A549 treated with CORT108297 at 1 μM for 4 hours (cell line): Measurements from ENCODE around the gene NKD2. TPM values are rescaled to one million over a fixed set of nuclear protein-coding genes. Genes with fewer than 3 reads are reported as not detected.

Experiments
- total RNA-seq: library from RNA; stranded (reverse); fragments of 200-300 nt; extraction: Qiagen RNA extraction; gene quantifications from 5 replicates; pipeline ENCODE4 v1.2.3, GENCODE V29; 2022

NKD2 gene, protein sequence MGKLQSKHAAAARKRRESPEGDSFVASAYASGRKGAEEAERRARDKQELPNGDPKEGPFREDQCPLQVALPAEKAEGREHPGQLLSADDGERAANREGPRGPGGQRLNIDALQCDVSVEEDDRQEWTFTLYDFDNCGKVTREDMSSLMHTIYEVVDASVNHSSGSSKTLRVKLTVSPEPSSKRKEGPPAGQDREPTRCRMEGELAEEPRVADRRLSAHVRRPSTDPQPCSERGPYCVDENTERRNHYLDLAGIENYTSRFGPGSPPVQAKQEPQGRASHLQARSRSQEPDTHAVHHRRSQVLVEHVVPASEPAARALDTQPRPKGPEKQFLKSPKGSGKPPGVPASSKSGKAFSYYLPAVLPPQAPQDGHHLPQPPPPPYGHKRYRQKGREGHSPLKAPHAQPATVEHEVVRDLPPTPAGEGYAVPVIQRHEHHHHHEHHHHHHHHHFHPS
- 13.7 to 19.1 TPM (median 18.3 TPM) in 5 replicates for total RNA-seq

DNA sequence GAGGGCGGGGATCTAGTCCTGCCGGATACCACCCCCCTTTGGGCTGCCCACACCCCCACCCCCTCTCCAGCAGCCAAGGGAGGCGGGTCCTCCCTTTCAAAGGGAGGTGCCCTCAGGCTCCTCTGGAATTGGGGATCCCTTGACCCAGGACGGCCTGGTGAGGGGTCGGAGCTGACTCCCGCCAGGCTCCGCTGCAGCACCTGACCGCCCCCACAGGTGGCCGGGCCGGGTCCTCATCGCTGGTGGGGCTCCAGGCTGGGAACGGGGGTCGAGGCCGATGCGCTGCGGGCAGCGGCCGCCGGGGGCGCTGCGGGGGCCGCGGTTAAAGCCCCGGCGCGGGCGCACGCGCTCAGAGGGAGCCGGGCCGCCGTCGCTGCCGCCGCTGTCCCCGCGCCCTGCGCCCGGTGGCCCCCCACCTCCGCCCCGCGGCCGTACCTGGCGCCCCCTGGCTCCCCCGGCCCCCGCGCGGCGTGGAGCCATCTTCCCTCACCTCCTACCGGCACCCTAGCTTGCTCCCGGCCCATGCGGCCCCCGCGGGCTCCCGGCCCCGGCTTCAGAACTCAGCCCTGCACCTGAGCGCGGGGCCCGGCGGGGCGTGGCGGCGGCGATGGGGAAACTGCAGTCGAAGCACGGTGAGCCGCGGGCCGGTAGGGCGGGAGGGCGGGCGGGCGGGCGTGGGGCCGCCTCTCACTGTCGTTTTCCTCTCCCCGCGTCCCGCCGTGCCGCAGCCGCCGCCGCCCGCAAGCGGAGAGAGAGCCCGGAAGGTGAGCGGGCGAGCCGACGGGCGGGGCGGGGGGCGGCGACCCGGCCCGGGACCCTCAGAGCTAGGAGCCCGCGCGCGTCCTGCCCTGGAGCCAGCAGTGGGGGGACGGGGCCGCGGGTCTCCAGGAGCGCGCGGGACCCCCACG, at the start of gene NKD2:
Gene NKD2, plus strand, starts transcription at position 352 of the 908 bp plus-strand sequence. Its CDS starts 256 bp downstream, at position 608.

Other genes with a start within 250 kb of the NKD2 start
- gene ZDHHC11B, start 224.1 kb upstream of the NKD2 start, total RNA-seq, result 0.83 to 1.7 TPM (median 1.2 TPM) in 5 replicates
- gene ZDHHC11, start 157.8 kb upstream of the NKD2 start, total RNA-seq, result 14.5 to 21.3 TPM (median 17.1 TPM) in 5 replicates
- gene BRD9, start 116.0 kb upstream of the NKD2 start, total RNA-seq, result 35.2 to 41.9 TPM (median 41.3 TPM) in 5 replicates
- 65.1 to 72.8 TPM (median 70.4 TPM) in 5 replicates for gene TRIP13, start 115.9 kb upstream of the NKD2 start, total RNA-seq
- gene SLC12A7, start 103.3 kb downstream of the NKD2 start, total RNA-seq, result 21.8 to 33.9 TPM (median 29.1 TPM) in 5 replicates
- gene SLC6A19, start 192.8 kb downstream of the NKD2 start, total RNA-seq, result 0.01 to 0.03 TPM (median 0.01 TPM) in 3 of 5 replicates, not detected in the others
- not detected in 5 replicates for gene SLC6A18, start 216.6 kb downstream of the NKD2 start, total RNA-seq